22Rv1 (cell line): ENCODE data around the gene SLPI.
A peak's percentile ranks its signal among the peaks of the same experiment; 100 is the strongest.

Experiments used
- CTCF ChIP-seq: fragments of 450-650 bp; IDR thresholded peaks from 2 replicates; pipeline ENCODE4 v1.5.1; 2017; ENCODE audit warnings: mild to moderate bottlenecking
- ZFX ChIP-seq: fragments of 450-650 bp; IDR thresholded peaks from 2 replicates; pipeline ENCODE4 v1.6.1; 2017; ENCODE audit warnings: antibody characterized with exemption, borderline replicate concordance

DNA sequence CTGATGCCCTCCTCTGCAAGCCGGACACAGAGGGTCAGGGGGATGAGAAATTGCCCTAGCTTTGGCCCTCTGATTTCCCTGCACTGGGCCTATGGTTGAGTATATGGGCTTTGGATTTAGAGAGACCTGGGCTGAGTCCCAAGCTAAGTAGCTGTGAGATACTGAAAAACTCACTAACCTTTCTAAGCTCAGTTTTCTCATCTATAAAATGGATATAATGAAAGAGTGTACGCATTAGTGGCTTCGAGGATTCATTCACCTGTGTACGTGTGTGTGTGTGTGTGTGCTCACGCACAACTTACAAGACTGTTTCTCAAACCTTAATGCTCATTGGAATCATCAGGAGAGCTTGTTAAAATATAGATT, 39.6 kb upstream of the SLPI start:
- peak; percentile 73 for TF ChIP-seq CTCF
- TF ChIP-seq ZFX: no peak
